ENCODE results near the gene E2F1. TPM values are rescaled to one million over a fixed set of nuclear protein-coding genes. Genes with fewer than 3 reads are reported as not detected.

The E2F1 gene
- total and polyA plus RNA-seq, 7 donors = 0.33 to 13.1 (median 1.7) TPM

DNA sequence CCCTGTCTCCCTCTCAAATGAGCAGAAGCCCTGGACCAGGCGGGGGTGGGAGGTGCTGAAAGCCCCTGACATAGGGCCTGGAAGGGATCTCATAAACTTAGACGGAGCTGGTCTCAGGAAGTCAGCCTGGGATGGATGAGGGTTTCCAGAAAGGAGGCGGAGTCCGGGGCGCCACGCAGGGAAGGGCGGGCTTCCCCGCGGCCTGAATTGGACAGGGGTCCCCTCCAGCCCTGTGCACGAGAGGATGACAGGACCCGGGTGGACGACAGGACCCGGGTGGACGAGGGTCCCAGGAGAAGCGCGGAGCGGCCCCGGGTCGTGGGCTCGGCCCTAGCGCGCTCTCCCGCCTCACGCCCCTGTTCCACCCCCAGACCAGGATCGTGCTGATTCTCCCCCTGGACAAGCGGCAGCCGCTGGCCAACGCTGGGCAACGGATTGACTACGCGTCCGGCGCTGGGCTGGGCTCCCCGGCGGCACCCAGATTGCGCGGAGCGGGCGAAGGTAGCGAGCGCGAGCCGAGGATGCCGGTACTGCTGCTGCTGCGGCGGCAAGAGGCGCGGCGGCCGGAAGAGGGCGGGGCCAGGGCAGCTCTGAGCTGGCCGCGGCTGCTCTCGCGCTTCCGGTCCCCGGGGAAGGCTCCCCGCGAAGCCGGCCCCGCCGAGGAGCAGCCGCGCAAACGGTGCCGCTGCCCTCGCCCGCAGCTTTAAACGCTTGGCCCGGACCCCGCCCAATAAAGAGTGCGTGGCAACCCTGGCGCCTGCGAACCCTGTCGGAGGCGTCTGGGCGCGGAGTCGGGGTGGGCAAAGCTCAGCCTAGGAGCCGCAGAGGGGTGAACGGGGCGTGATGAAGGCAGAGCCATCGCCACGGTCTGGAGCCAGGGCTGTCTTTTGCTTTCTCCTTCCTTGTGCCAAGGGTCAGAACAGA, 22.8 kb downstream of the E2F1 start:
- peaks cover 14 to 20% (median 16%) of the 10 kb centered on the region in 4 donors for H3K36me3 ChIP-seq
- 1% methylated on average over 84 of the region's 84 CpGs for WGBS, 2 donors
- H3K27ac ChIP-seq = peak overlapping the region; percentile 91 to 94 (median 94)
- intact Hi-C loops (cut with DNase I) = loop anchor here (5.0 kb wide), 1 partner anchor 221 kb away; the partner anchor contains the start of gene SNTA1
- H3K4me3 ChIP-seq = peak overlapping the region; percentile 60 to 77 (median 74)
- no peaks in the 10 kb centered on the region for H3K27me3 ChIP-seq
- H3K9me3 ChIP-seq = no peaks in the 10 kb centered on the region
- peaks cover 0 to 49% (median 37%) of the 10 kb centered on the region in 4 donors for H3K4me1 ChIP-seq
- DNase-seq = peak; percentile 91
- TF ChIP-seq EP300 (IDR thresholded peaks at IDR 0.05) (no peak), POLR2A (IDR thresholded peaks at IDR 0.05) (peak; percentile 34 to 57), POLR2AphosphoS5 (IDR thresholded peaks at IDR 0.05) (peak; percentile 49 to 85 (median 69))

DNA sequence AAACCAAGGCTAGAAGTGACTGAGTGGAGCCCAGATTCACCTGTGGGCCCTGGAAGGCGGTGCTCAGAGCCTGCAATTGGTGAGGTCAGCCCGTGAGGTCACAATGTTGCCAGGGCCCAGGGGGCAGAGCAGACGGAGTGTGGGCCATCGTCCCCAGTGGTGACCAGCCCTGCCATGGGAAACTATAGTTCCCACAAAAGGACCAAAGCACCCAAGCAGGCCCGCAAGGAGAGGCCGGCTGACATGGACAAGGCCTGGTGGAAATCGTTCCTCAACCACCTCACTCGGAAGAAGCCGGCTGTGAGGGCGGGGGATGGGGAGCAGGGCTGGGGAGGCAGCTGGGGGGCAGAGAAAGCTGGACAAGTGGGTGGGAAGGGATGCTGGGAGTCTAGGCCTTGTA, 24.0 kb downstream of the E2F1 start, which contains the start of gene C20orf144:
Gene C20orf144 (plus strand): TSS at position 156 of the 400 bp plus-strand sequence. CDS start 19 bp downstream, at position 175.
- TF ChIP-seq POLR2AphosphoS5 (IDR thresholded peaks at IDR 0.05) (no peak), POLR2A (IDR thresholded peaks at IDR 0.05) (no peak), CTCF (IDR thresholded peaks at IDR 0.05) (no peak), EP300 (IDR thresholded peaks at IDR 0.05) (no peak)
- Histone ChIP-seq H3K36me3 (peaks cover 17 to 33% (median 25%) of the 10 kb centered on the region in 4 donors), H3K4me1 (peaks cover 0 to 37% (median 28%) of the 10 kb centered on the region in 4 donors), H3K27me3 (no peaks in the 10 kb centered on the region), H3K27ac (peak within 1 kb of the TSS; percentile 91 to 94 (median 94)), H3K4me3 (peak within 1 kb of the TSS; percentile 60 to 77 (median 74)), H3K9me3 (no peaks in the 10 kb centered on the region)
- 94 to 95% methylated on average over 10 of the region's 10 CpGs for WGBS, 2 donors
- no peak for DNase-seq
- intact Hi-C loops (cut with DNase I) = loop anchor here (5.0 kb wide), 1 partner anchor 220 kb away; the partner anchor contains the start of gene SNTA1

DNA sequence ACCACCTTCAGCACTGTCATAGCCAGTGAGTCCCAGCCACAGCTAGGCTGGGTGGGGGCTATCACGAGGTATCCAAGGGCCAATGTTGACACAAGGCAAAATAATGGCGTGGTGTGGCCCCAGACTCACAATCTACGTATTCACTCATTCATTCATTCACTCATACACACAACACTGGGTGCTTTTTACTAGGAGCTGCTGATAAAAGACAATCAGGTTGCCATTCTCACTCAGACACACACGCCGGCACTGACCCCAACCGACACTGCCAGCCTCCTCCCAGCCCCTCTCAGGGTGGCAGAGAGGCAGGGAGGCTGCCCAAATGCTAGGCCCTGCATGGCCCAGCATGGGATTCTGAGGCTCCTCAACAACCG, 25.5 kb downstream of the E2F1 start:
- WGBS, 2 donors = 88 to 92% methylated on average over 7 of the region's 7 CpGs

DNA sequence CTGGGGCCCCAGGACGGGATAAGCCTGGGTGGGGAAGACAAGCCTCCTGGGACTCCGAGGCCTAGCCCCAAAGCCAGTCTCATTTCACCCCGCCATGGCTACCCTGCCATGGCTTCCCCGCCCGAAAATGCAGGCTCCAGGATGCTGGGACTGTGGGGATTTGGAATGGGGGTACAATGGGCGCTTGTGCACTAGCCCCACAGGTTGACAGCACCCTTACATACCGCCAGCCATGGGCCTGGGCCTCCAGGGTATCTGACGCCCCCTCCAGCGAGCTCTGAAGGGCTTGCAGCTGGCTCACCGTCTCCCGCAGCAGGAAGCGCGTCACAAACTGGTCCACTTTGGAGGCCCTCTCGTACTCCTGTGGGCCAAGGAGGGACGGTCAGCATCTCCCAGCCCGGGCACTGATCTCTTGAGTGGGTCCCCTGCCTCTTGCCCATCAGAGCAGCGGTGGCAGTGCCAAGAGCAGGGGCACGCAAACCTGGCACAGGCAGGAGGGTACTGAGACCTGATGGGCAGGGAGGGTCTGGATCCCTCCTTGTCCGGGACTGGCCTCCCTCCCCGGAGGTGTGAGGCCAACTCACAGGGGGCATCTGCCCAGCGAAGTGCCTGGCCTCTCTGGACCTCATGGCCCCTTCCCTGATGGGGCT, 26.0 kb downstream of the E2F1 start:
- Histone ChIP-seq H3K27me3 (no peaks in the 10 kb centered on the region), H3K4me1 (peaks cover 0 to 25% (median 17%) of the 10 kb centered on the region in 4 donors), H3K27ac (no peak overlapping the region), H3K36me3 (peaks cover 17 to 37% (median 25%) of the 10 kb centered on the region in 4 donors), H3K4me3 (no peak overlapping the region), H3K9me3 (no peaks in the 10 kb centered on the region)
- intact Hi-C loops (cut with DNase I) = loop anchor here (5.0 kb wide), 1 partner anchor 218 kb away; the partner anchor contains the start of gene SNTA1
- TF ChIP-seq POLR2A (IDR thresholded peaks at IDR 0.05) (no peak), EP300 (IDR thresholded peaks at IDR 0.05) (no peak), POLR2AphosphoS5 (IDR thresholded peaks at IDR 0.05) (no peak)
- peak; percentile 61 for DNase-seq
- 92 to 94% methylated on average over 21 of the region's 21 CpGs for WGBS, 2 donors

More for the DNA sequence above, 25.5 kb downstream of the E2F1 start:
- DNase-seq = no peak
- TF ChIP-seq CTCF (IDR thresholded peaks at IDR 0.05) (no peak), EP300 (IDR thresholded peaks at IDR 0.05) (no peak), POLR2AphosphoS5 (IDR thresholded peaks at IDR 0.05) (no peak), POLR2A (IDR thresholded peaks at IDR 0.05) (no peak)
- intact Hi-C loops (cut with DNase I) = loop anchor here (5.0 kb wide), 1 partner anchor 218 kb away; the partner anchor contains the start of gene SNTA1
- Histone ChIP-seq H3K27me3 (no peaks in the 10 kb centered on the region), H3K9me3 (no peaks in the 10 kb centered on the region), H3K4me3 (no peak overlapping the region), H3K4me1 (peaks cover 0 to 25% (median 18%) of the 10 kb centered on the region in 4 donors), H3K27ac (no peak overlapping the region), H3K36me3 (peaks cover 17 to 37% (median 25%) of the 10 kb centered on the region in 4 donors)

DNA sequence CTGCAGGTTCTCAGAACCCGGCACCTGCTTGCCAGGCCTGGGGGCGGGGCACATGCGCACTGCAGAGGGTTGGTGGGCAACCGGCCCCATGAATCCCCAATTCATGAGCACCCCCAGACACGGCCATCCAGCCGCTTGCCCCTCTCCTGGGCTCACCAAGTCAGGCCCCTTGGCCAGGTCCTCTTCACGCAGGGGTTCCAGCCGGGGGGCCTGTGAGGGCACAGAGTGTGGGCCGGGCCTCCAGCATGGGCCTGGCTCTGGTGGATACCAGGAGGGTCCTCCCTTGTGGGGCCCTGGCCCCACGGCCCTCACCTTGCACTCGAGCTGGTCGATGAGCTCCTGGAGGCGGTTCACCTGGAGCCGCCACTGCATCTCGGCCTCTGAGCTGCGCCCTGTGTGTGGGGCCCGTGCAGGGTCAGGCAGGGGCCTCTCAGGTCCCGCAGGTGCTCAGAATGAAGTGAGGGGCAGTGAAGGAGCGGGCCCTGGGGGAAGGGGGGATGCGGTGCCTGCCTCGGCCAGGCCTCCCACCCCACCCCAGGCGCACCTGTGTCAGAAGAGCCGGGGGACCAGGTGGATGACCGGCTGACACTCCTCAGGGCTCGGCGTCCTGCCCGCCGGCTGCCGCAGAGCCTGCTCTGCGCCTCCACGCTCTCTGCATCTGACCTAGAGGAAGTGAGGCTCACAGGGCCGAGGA, 26.7 kb downstream of the E2F1 start:
- TF ChIP-seq POLR2A (IDR thresholded peaks at IDR 0.05) (no peak), POLR2AphosphoS5 (IDR thresholded peaks at IDR 0.05) (no peak)
- Histone ChIP-seq H3K27ac (no peak overlapping the region), H3K4me1 (peaks cover 0 to 22% (median 15%) of the 10 kb centered on the region in 4 donors), H3K36me3 (peaks cover 17 to 37% (median 25%) of the 10 kb centered on the region in 4 donors), H3K4me3 (no peak overlapping the region), H3K9me3 (no peaks in the 10 kb centered on the region), H3K27me3 (no peaks in the 10 kb centered on the region)
- DNase-seq = peak; percentile 61
- 95% methylated on average over 32 of the region's 32 CpGs for WGBS, 2 donors
- intact Hi-C loops (cut with DNase I) = loop anchor here (5.0 kb wide), 1 partner anchor 217 kb away; the partner anchor contains the start of gene SNTA1
